Activated CD8-positive, alpha-beta memory T cell treated with anti-CD3 and anti-CD28 coated beads, Interleukin-2, amount 50 U/mL, for 24 hours (primary cell): ENCODE measurements around the gene RASEF.
"Not testable (repeated sequence)": the region's sequence is repeated elsewhere in the genome, so short reads cannot be mapped to it uniquely, and the experiment has no call there.

Source experiments
- DNase-seq: peaks from one replicate; pipeline ENCODE4 v3.0.0-alpha.2; 2020; ENCODE audit errors: extremely low read depth

Gene RASEF

DNA sequence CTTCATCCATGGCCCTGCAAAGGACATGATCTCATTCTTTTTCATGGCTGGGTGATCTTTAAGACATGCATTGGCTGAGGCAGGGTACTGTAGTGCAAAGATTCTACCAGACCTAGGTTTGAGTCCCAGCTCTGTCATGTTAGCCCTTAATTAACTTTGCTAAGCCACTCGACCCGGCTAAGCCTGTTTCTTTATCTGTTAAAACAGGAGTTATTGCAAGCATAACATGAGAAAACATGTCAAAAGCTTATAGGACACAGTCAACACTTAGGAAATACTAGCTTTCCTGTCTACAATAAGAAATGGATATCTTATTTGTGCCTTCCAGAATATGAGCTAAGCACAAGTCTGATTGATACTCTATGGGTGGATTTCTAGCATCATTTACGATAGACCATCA, 92.6 kb downstream of the RASEF start:
- DNase-seq = no peak

- no peak for DNase-seq
These were observed 93.7 kb downstream of the RASEF start for GRCh38 chr9:82969291-82969690.

DNA sequence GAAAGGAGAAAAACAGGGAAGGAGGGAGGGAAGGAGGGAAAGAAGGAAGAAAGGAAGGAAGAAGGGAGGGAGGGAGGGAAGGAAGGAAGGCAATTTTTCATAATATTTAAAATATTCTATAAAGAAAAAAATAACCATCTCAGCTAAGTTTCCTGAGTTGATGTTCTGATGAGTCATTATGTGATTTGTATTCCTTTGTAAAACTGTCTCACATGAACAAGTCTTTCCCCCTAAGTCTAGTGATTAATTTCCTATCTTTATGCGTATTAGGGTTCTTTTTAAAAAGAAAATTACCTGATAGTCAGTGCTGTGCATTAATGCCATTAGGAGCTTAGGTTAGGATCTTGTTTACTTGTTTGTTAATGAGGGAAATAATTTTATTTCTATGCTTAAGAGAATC, 94.1 kb downstream of the RASEF start:
- DNase-seq = no peak

DNA sequence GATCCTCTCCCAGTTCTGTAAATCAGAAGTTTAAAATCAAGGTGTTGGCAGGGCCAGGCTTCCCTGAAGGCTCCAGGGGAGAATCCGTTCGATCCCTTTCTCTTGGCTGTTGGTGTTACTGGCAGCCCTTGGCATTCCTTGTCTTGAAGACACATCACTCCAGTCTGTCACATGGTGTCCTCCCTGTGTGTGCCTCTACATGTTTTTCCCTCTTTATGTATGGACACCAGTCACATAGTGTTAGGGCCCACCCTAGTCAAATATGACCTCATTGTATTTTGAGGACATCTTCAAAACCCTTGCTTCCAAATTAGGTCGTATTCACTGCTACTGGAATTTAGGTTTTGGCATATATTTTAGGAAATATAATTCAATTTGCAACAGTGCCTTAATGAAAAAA, 94.6 kb downstream of the RASEF start:
- DNase-seq = no peak

- peak; percentile 2 for DNase-seq
These were observed 101.3 kb downstream of the RASEF start for GRCh38 chr9:82961504-82962125.

GRCh38 chr9:82957529-82958379, 105.2 kb downstream of the RASEF start:
- DNase-seq = no peak

- DNase-seq = no peak
These were observed 113.7 kb downstream of the RASEF start for GRCh38 chr9:82949203-82949602.

DNA sequence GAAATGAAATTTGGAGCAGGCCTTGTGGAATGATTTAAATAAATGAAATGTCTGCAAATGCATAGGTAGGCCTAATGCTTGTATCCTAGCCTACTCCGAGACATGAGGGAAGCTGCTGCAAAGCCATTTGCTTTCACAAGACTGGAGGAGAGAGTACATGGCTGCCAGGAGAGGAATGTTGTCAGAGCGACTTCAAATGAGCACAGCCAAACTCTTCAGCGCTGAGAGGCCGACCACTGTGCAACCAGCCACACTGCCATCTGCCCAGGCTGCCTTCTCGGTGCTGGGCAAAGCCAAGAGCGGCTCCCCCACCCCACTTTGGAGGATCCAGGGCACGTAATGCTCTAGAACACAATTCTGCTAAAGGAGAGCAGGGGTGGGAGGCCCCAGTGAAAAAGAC, 122.6 kb downstream of the RASEF start:
- no peak for DNase-seq

DNA sequence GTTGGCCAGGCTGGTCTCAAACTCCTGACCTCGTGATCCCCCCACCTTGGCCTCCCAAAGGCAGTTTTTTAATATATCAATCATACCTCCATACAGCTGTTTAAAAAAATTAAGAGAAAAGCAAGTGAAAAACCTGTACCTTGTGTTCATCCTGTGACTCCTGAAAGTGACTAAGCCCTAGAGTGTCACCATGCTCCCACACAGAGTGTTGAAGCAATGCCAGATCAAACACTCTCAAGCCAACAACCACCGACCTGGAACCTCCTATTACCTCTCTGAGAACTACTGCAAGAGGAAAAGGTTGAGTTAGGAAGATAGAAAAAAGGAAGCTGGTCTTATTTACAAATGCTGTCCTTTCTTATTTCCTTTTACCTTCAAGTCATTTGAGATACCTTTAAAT, 123.5 kb downstream of the RASEF start:
- no peak for DNase-seq

DNA sequence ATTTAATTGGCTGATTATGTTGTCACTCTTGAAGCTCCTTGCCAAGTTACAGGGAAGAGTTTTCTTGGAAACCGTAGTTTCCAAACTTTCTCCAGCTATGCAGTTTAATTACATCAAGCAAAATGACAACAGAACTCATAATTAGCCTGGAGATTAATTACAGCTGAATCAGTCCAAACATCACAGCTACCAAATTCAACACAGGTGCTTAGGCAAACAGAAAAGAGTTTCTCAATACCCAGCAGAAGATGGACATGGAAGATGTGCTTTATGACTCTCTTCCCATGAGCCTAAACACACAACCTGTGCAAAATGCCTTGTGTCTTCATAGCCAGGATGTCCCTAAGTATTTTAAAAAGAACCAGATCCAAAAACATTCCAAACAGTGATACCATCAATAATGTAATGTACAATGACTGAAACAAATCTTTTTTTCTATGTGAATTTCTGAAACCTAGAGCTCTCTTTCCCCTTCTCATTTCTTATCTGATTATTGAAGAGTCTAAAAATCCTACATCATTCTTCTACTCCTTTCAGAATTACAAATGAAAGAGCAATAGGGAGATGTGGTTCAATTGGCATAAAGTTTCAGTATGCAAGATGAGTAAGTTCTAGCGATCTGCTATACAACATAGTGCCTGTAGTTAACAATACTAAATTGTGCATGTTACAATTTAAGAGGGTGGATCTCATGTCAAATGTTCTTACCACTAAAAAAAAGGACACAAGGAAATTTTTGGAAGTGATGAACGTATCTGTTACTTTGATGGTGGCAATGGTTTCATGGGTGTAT, 124.3 kb downstream of the RASEF start:
- no peak for DNase-seq

DNA sequence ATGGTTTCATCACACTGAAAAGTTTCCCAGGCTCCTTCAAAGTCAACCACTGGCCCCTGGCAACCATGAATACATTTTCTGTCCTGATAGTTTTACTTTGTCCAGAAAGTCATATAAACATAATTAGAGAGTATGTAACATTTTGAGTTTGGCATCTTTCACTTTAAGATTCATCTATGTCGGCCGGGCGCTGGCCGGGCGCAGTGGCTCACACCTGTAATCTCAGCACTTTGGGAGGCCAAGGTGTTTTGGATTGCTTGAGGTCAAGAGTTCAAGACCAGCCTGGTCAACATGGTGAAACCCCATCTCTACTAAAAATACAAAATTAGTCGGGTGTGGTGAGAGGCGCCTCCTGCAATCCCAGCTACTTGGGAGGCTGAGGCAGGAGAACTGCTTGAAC, 126.4 kb downstream of the RASEF start:
- DNase-seq = not testable (repeated sequence)

- DNase-seq = no peak
These were observed 128.0 kb downstream of the RASEF start for GRCh38 chr9:82934949-82935348.

GRCh38 chr9:82934025-82934424, 128.9 kb downstream of the RASEF start:
- not testable (repeated sequence) for DNase-seq

DNA sequence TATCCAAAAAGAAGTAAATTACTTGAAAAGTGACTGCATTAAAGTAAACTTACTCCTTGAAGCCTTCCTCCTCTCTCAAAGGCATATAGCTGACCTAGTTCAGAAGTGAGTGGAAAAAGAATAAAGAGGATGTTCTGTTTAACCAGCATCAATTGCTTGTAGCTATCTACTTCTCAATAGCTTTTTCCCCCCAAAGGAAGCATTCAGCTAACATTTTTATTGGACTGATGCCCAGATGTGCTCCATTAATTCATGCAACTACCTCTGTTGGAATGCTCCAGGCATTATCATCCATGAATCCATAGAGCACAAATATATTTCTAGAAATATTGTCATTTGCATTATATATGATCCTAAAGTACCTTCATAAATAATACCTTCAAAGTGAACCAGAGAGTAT, 132.8 kb downstream of the RASEF start:
- DNase-seq = no peak
